D721Med (cell line): ENCODE results near the gene ZNF500.

Experiments
- DNase-seq: peaks from one replicate; pipeline ENCODE4 v3.0.0; 2011; ENCODE audit warnings: low spot score; ENCODE audit not compliant: insufficient read length
- FAIRE-seq: peaks from 2 replicates; lab custom pipeline; 2011; peaks lifted over from hg19 to GRCh38; lab: Jason Lieb, UNC
- CTCF ChIP-seq: IDR thresholded peaks from 2 replicates; pipeline ENCODE4 v1.5.1; 2012; ENCODE audit warnings: mild to moderate bottlenecking, control low read depth; ENCODE audit not compliant: insufficient read depth; ENCODE audit errors: missing control alignments

The ZNF500 gene

DNA sequence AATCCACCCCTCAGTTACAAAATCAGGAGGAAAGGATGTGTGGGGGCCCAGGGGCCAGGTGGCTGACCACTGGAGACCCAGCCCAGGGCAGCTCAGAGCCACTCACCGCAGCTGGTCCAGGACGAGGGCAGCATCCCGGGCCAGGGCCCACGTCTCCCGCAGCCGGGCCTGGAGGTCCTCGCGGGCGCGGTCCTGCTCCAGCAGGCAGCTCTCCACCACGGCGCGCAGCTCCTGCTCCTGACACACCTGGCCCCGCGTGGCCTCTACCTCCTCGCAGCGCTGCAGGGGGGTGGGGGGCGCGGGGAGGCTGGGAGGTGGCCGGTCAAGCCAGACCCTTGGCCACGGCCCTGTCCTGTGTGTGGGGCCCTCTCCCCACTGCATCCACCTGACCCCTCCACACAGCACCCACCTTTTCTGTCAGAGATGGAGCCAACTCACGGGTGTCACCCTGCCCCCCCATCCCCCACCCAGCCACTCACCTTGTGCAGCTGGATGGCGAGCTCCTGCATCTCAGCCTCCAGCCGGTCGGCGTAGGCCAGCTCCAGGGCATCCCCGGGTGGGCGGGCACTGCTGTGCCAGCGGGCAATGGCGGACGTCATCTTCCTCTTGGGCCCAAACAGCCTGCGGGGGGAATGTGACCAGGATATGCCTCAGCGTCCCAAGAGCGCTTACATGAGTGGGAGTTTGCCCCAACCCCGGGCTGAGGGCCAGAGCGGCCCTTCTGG, 68.5 kb downstream of the ZNF500 start:
- FAIRE-seq (no peak), DNase-seq (no peak)
- TF ChIP-seq CTCF, result no peak
